H1 (cell line): ENCODE results near the gene FAM168B. TPM values are rescaled to one million over a fixed set of nuclear protein-coding genes. Genes with fewer than 3 reads are reported as not detected.
A peak's percentile ranks its signal among the peaks of the same experiment; 100 is the strongest.

Experiments
- CTCF ChIA-PET: fragments of 300-600 bp; sonication (Branson Sonifier 250); formaldehyde crosslinking; loops from one replicate; lab custom pipeline; 2021; ENCODE audit not compliant: partially characterized antibody; lab: Charles Lee
- POLR2A ChIA-PET: fragments of 300-600 bp; sonication (Branson Sonifier 250); formaldehyde crosslinking; loops from one replicate; lab custom pipeline; 2021; ENCODE audit warnings: inconsistent platforms; ENCODE audit not compliant: partially characterized antibody; lab: Charles Lee
- DNase-seq, 2 experiments: peaks; one replicate each; pipeline versions ENCODE4 v3.0.0 to v3.0.0-alpha.2; 2010 to 2022; ENCODE audit warnings: low spot score in 2 of 2, low read depth in 1 of 2, mixed read lengths in 1 of 2
- FAIRE-seq: peaks from 2 replicates; lab custom pipeline; 2011; peaks lifted over from hg19 to GRCh38; lab: Jason Lieb, UNC
- H2AFZ ChIP-seq: 2 replicates; pipeline ENCODE4 v1.8.1; 2012; ENCODE audit warnings: low read length, inconsistent platforms
- H2AK5ac ChIP-seq: 2 replicates; pipeline ENCODE4 v1.6.1; 2013; ENCODE audit warnings: low read depth, low read length
- H2BK120ac ChIP-seq: replicated peaks from 2 replicates; pipeline ENCODE3; 2013; ENCODE audit warnings: low read depth, low read length, inconsistent platforms
- H2BK12ac ChIP-seq: 2 replicates; pipeline ENCODE4 v1.6.1; 2013; ENCODE audit warnings: low read depth, low read length
- H2BK15ac ChIP-seq: 2 replicates; pipeline ENCODE4 v1.6.1; 2013; ENCODE audit warnings: low read length
- H2BK20ac ChIP-seq: 2 replicates; pipeline ENCODE4 v1.6.1; 2013; ENCODE audit warnings: low read length
- H2BK5ac ChIP-seq: 2 replicates; pipeline ENCODE4 v1.6.1; 2013; ENCODE audit warnings: low read depth, low read length
- H3K14ac ChIP-seq: 2 replicates; pipeline ENCODE4 v1.6.1; 2013; ENCODE audit warnings: inconsistent platforms; ENCODE audit not compliant: insufficient read length
- H3K18ac ChIP-seq: 2 replicates; pipeline ENCODE4 v1.6.1; 2013; ENCODE audit warnings: low read length; ENCODE audit errors: extremely low read depth
- H3K23ac ChIP-seq: 2 replicates; pipeline ENCODE4 v1.6.1; 2013; ENCODE audit warnings: inconsistent platforms; ENCODE audit not compliant: insufficient read length
- H3K23me2 ChIP-seq: 2 replicates; pipeline ENCODE4 v1.6.1; 2013; ENCODE audit warnings: low read depth, low read length
- H3K27ac ChIP-seq: 2 replicates; pipeline ENCODE4 v1.6.1; 2011; ENCODE audit warnings: low read depth, low read length, inconsistent platforms
- H3K27me3 ChIP-seq, 4 experiments: replicated peaks in 1 of 4; 1 replicate in 1 of 4; 2 replicates in 3 of 4; pipeline versions ENCODE4 v1.6.1 to v1.8.1; 2011 to 2013; ENCODE audit warnings: low read length in 3 of 4, mild to moderate bottlenecking in 3 of 4, inconsistent platforms in 2 of 4, mixed read lengths in 2 of 4, moderate library complexity in 1 of 4; ENCODE audit not compliant: control insufficient read depth in 3 of 4, insufficient read depth in 3 of 4; ENCODE audit errors: extremely low read depth in 1 of 4
- H3K36me3 ChIP-seq, 4 experiments: 2 replicates each; pipeline versions ENCODE4 v1.6.1 to v1.8.1; 2011 to 2013; ENCODE audit warnings: mild to moderate bottlenecking in 4 of 4, low read length in 3 of 4, moderate library complexity in 2 of 4, control low read depth in 1 of 4, inconsistent platforms in 1 of 4; ENCODE audit not compliant: insufficient read depth in 4 of 4, control insufficient read depth in 2 of 4
- H3K4ac ChIP-seq: replicated peaks from 2 replicates; pipeline ENCODE3; 2013; ENCODE audit warnings: low read length, low read depth, mixed read lengths, inconsistent platforms; ENCODE audit not compliant: insufficient read length
- H3K4me1 ChIP-seq, 4 experiments: replicated peaks in 1 of 4; 1 replicate in 1 of 4; 2 replicates in 3 of 4; pipeline versions ENCODE4 v1.6.1 to v1.8.1; 2011 to 2013; ENCODE audit warnings: low read length in 3 of 4, inconsistent platforms in 2 of 4, mixed read lengths in 1 of 4; ENCODE audit not compliant: insufficient read depth in 4 of 4, control insufficient read depth in 3 of 4
- H3K4me2 ChIP-seq, 2 experiments: 2 replicates each; pipeline versions ENCODE4 v1.6.1 to v1.8.1; 2011 to 2013; ENCODE audit warnings: low read depth in 2 of 2, low read length in 2 of 2, control low read depth in 1 of 2, inconsistent platforms in 1 of 2, mild to moderate bottlenecking in 1 of 2; ENCODE audit not compliant: insufficient read depth in 1 of 2
- H3K4me3 ChIP-seq, 4 experiments: fragments of 200-600, 300-600 bp in 1 of 4; sonication (generic), shearing (Covaris generic), sonication (Bioruptor Twin) in 1 of 4; 2 replicates each; pipeline versions ENCODE4 v1.5.1 to v1.8.1; 2011 to 2016; ENCODE audit warnings: low read length in 4 of 4, low read depth in 3 of 4, control low read depth in 2 of 4, inconsistent platforms in 2 of 4, mild to moderate bottlenecking in 2 of 4, mixed read lengths in 1 of 4, moderate library complexity in 1 of 4; ENCODE audit not compliant: insufficient read depth in 2 of 4; ENCODE audit errors: extremely low read depth in 1 of 4
- H3K56ac ChIP-seq: replicated peaks from 2 replicates; pipeline ENCODE3; 2013; ENCODE audit warnings: low read depth, mild to moderate bottlenecking, mixed read lengths, low read length, inconsistent platforms; ENCODE audit not compliant: insufficient read length
- H3K79me1 ChIP-seq: 2 replicates; pipeline ENCODE4 v1.6.1; 2013; ENCODE audit warnings: low read depth, low read length, control low read depth
- H3K79me2 ChIP-seq, 2 experiments: 2 replicates each; pipeline versions ENCODE4 v1.6.1 to v1.8.1; 2012 to 2013; ENCODE audit warnings: low read length in 2 of 2, mild to moderate bottlenecking in 2 of 2, inconsistent platforms in 1 of 2; ENCODE audit not compliant: insufficient read depth in 2 of 2, control insufficient read depth in 1 of 2
- H3K9ac ChIP-seq, 4 experiments: replicated peaks in 1 of 4; 1 replicate in 1 of 4; 2 replicates in 3 of 4; pipeline versions ENCODE4 v1.6.1 to v1.8.1; 2011 to 2013; ENCODE audit warnings: low read depth in 3 of 4, low read length in 3 of 4, control low read depth in 2 of 4, mild to moderate bottlenecking in 2 of 4, moderate library complexity in 2 of 4, inconsistent platforms in 1 of 4; ENCODE audit errors: extremely low read depth in 1 of 4
- H3K9me3 ChIP-seq, 2 experiments: 2 replicates each; pipeline versions ENCODE4 v1.6.1 to v1.8.1; 2012 to 2013; ENCODE audit warnings: mild to moderate bottlenecking in 2 of 2, moderate library complexity in 2 of 2, control low read depth in 1 of 2, inconsistent platforms in 1 of 2, low read depth in 1 of 2, low read length in 1 of 2, mixed read lengths in 1 of 2; ENCODE audit not compliant: insufficient read depth in 2 of 2
- H4K20me1 ChIP-seq, 2 experiments: replicated peaks in 1 of 2; 2 replicates each; pipeline versions ENCODE3 to v1.8.1; 2011 to 2013; ENCODE audit warnings: inconsistent platforms in 2 of 2, low read length in 2 of 2, mild to moderate bottlenecking in 1 of 2; ENCODE audit not compliant: insufficient read depth in 2 of 2, control insufficient read depth in 1 of 2
- H4K5ac ChIP-seq: 2 replicates; pipeline ENCODE4 v1.6.1; 2013; ENCODE audit warnings: low read length, low read depth, mixed read lengths, inconsistent platforms; ENCODE audit not compliant: insufficient read length
- H4K8ac ChIP-seq: 2 replicates; pipeline ENCODE4 v1.8.0; 2013; ENCODE audit warnings: mild to moderate bottlenecking, moderate library complexity, low read length, inconsistent platforms; ENCODE audit not compliant: insufficient read depth; ENCODE audit errors: extremely low read depth
- H4K91ac ChIP-seq: replicated peaks from 2 replicates; pipeline ENCODE3; 2013; ENCODE audit warnings: low read length, mixed read lengths, inconsistent platforms; ENCODE audit not compliant: insufficient read length
- KDM4A ChIP-seq: IDR thresholded peaks from one replicate; pipeline ENCODE4 v1.7.1; 2012; ENCODE audit warnings: low read depth, mild to moderate bottlenecking, moderate library complexity, low read length, inconsistent platforms; ENCODE audit not compliant: severe bottlenecking
- WGBS, 2 experiments: shearing (Covaris generic) in 1 of 2; methylation state at CpG; one replicate each; pipeline versions ENCODE4 v1.1.6 to v1.1.7; 2013 to 2015; ENCODE audit warnings: low lambda C conversion rate in 2 of 2, mixed read lengths in 2 of 2, inconsistent platforms in 1 of 2, low coverage in 1 of 2, missing lambda C conversion rate in 1 of 2; ENCODE audit not compliant: insufficient replicate concordance in 2 of 2, insufficient coverage in 1 of 2, insufficient read length in 1 of 2; ENCODE audit errors: extremely low coverage in 1 of 2, missing lambda C conversion rate in 1 of 2; 5-methylcytosine and 5-hydroxymethylcytosine counted together
- polyA plus RNA-seq, 7 experiments: library from polyadenylated mRNA; depleted of rRNA in 3 of 7; stranded (reverse) in 5 of 7; unstranded in 2 of 7; fragments of >200 nt in 5 of 7; fragments of 200-250 nt in 2 of 7; gene quantifications; 1 replicate in 5 of 7; 2 replicates in 1 of 7; 4 replicates in 1 of 7; pipeline versions ENCODE4 v1.2.1 to v1.2.3, GENCODE V29; 2011 to 2013; ENCODE audit warnings: missing spikeins in 2 of 7, mixed read lengths in 2 of 7
- total RNA-seq: library from RNA; stranded (reverse); fragmentation: NEBNext Ultra II Directional; extraction: Animal tissue kit (Norgen Biotek cat#: 25700); gene quantifications from 2 replicates; pipeline ENCODE4 v1.2.1, GENCODE V29; 2021

The FAM168B gene
- total and polyA plus RNA-seq, 2 of the 8 experiments (the other 6 are each of a cell fraction or from before 2014, with no cell fraction given) = 61.9 to 123 TPM

DNA sequence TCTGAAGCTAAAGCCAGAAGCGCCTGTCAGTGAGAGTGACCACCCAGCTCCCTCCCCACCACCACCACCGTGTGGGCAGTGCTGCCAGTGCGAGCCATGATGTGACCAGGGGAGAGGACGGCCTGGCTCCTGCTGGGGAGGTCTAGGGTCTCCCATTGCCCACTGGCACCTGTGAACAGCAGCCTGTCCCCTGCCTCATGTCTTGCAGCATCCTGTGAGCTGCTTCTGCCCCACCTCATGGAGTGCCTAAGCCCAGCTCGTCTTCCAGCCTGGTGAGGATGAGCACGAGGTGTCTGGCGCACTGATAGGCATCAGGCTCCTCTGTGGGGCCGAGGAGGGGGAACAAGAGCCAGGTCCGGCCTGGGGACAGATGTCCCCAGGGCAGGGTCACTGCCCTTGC is 61.4 kb downstream of the FAM168B start:
- no peak overlapping the region for H3K18ac ChIP-seq
- H3K9me3 ChIP-seq = no peaks in the 10 kb centered on the region; a peak in 1 of 4 replicates
- H2BK15ac ChIP-seq = no peak overlapping the region
- no peak overlapping the region for H4K5ac ChIP-seq
- WGBS, 2 experiments = 83% methylated on average over 9 of the region's 9 CpGs; no CpG with 5 or more reads in 1 of the 2 experiments
- peaks cover 6 to 33% (median 26%) of the 10 kb centered on the region in 4 experiments; a peak in 6 of 7 replicates for H3K27me3 ChIP-seq
- peaks cover 0 to 7% (median 4%) of the 10 kb centered on the region in 4 experiments; a peak in 6 of 7 replicates for H3K4me1 ChIP-seq
- no peak overlapping the region; the same call in 1 of the 2 replicates for H2BK12ac ChIP-seq
- H2AK5ac ChIP-seq = no peak overlapping the region
- no peaks in the 10 kb centered on the region for H3K79me1 ChIP-seq
- ChIA-PET POLR2A (interaction anchor here (1.2 to 2.2 kb wide), 2 partner anchors 10 to 59 kb away, joined by 3 to 6 read pairs; no protein-coding TSS in a partner anchor), CTCF (interaction anchor here (1.0 to 1.2 kb wide), 2 partner anchors 9 to 235 kb away, joined by 3 to 5 read pairs; no protein-coding TSS in a partner anchor)
- H4K20me1 ChIP-seq = peaks cover 0 to 2% of the 10 kb centered on the region in 2 experiments
- H4K91ac ChIP-seq = peak overlapping the region; percentile 6
- no peak overlapping the region; the same call in 1 of the 2 replicates for H4K8ac ChIP-seq
- no peak overlapping the region for H3K23ac ChIP-seq
- H3K4ac ChIP-seq = no peak overlapping the region
- no peak overlapping the region for H2BK120ac ChIP-seq
- no peaks in the 10 kb centered on the region for H3K36me3 ChIP-seq
- FAIRE-seq = no peak
- no peak overlapping the region for H3K4me2 ChIP-seq
- no peak overlapping the region for H2BK5ac ChIP-seq
- H3K9ac ChIP-seq = no peak overlapping the region
- H3K27ac ChIP-seq = no peak overlapping the region
- no peak overlapping the region for H3K56ac ChIP-seq
- H2AFZ ChIP-seq = no peak overlapping the region
- DNase-seq = no peak
- no peaks in the 10 kb centered on the region for H3K79me2 ChIP-seq
- H2BK20ac ChIP-seq = no peak overlapping the region; the same call in 1 of the 2 replicates
- H3K23me2 ChIP-seq = peaks cover 10% of the 10 kb centered on the region; the same call in 1 of the 2 replicates
- H3K14ac ChIP-seq = no peak overlapping the region
- H3K4me3 ChIP-seq = no peak overlapping the region
- TF ChIP-seq KDM4A = no peak
